GM20000 (cell line): ENCODE data around the gene C2CD3.

ENCODE experiments used
- DNase-seq: peaks from one replicate; pipeline ENCODE4 v3.0.0; 2012; ENCODE audit warnings: low spot score
- TF ChIP-seq, protein P1 (sequence below): IDR thresholded peaks from 2 replicates; pipeline ENCODE4 v1.5.1; 2012; ENCODE audit warnings: mild to moderate bottlenecking, control low read depth; ENCODE audit errors: extremely low read depth, missing control alignments

The C2CD3 gene

DNA sequence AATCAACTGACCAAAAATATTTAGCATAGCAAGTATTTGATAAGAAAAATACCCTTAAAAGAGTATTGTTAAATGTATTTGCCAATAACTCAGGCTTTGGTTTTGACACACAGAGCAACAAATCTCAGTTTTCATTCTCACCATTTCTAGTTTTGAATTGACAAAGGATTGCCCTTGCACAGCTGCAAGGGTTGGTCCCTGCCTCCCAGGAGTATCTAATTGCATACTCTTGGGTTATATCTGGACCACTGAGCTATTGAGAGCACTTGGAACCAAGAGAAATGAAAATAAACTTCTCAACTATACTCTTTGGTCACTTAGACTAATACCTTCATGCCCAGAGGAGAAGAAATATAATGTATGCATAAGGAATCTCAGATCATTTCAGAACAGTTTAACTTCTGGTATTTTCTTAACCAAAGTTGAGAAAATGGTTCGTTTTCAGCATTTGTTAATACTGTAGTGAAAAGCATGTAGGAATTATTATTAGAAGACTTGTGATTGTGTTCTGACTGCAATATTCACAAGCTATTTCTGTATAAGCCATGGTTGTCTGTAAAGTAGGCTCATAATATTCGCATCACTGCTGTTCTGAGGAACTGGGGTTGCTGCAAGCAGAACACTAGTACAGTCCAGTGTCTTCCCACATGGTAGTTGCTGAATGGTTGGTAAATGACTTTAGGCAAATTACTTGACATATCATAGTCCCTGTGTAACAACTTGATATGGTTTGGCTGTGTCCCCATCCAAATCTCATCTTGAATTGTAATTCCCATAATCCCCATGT is 7.9 kb downstream of the C2CD3 start:
- DNase-seq: peak; percentile 30
- TF ChIP-seq, protein P1, sequence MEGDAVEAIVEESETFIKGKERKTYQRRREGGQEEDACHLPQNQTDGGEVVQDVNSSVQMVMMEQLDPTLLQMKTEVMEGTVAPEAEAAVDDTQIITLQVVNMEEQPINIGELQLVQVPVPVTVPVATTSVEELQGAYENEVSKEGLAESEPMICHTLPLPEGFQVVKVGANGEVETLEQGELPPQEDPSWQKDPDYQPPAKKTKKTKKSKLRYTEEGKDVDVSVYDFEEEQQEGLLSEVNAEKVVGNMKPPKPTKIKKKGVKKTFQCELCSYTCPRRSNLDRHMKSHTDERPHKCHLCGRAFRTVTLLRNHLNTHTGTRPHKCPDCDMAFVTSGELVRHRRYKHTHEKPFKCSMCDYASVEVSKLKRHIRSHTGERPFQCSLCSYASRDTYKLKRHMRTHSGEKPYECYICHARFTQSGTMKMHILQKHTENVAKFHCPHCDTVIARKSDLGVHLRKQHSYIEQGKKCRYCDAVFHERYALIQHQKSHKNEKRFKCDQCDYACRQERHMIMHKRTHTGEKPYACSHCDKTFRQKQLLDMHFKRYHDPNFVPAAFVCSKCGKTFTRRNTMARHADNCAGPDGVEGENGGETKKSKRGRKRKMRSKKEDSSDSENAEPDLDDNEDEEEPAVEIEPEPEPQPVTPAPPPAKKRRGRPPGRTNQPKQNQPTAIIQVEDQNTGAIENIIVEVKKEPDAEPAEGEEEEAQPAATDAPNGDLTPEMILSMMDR: no peak

DNA sequence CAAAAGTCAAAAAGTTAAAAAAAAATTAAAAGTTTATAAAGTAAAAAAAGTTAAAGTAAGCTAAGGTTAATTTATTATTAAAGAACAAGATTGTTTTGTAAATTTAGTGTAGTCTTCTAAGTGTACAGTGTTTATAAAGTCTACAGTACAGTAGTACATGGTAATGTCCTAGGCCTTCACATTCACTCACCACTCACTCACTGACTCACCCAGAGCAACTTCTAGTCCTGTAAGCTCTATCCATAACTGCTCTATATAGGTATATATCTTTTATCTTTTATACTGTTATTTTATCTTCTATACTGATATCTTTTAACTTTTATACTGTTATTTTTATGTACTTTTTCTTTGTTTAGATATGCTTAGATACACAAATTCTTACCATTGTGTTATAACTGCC is 11.2 kb downstream of the C2CD3 start:
- TF ChIP-seq, protein P1: no peak
- no peak for DNase-seq

DNA sequence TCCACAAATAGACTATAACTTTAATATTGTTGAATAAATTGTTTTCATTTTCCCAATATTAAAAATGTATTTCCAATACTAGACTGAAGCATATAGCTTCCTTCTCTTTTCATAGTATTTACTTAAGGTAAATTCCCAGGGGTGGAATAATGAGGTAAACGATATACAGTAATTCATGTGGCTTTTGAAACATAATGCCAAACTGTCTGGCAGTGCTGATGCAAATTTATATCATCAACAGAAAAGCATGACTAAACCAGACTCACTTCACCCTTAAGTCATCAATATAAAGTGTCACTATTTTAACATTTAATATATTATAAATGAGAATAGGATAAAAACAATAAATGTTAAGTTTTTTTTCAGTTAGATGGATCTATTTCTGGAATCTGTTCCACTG is 13.6 kb downstream of the C2CD3 start:
- TF ChIP-seq, protein P1: no peak
- DNase-seq: no peak

DNA sequence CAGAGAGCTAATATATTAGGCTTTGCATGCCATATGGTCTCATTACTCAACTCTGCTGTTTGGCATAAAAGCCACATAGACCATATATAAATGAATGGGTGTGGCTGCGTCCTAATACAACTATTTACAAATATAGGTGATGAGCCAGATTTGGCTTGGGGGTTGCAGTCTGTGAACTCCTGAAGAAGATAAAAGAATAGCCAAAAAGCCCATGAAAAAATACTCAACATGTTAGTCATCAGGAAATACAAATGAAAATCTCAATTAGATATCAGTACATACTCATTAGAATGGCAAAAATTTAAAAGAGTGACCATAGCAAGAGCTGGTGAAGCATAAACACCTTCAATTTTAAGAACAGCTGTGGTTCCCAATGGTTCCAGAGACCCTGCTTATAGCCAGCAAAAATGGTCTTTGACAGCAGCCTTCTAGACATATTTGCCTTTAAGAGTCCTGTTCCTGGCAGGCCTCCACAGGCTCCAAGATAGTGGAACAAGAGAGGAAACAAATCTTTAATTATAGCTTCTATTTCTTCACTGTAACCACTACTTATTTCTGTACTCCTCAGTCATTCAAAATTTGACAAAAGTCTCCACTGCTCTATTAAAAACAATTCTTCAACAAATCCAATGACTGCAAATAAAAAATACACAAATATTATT is 16.1 kb downstream of the C2CD3 start:
- DNase-seq: no peak
- TF ChIP-seq, protein P1: no peak

DNA sequence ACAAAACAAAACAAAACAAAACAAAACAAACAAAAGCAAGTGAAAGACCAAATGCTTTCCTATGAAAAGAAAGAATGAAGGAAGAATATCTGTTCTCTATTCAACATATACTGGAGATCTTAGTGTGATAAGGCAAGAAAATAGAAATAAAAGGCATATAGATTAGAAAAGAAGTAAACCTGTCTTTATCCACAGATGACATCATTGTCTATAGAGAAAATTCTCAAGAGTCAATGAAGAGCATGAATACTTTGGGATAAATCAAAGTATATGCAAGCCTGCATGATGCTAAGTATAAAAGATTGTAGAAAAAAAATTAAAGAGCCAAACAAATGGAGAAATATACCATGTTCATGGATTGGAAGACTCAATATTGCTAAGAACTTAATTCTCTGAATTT is 17.6 kb downstream of the C2CD3 start:
- TF ChIP-seq, protein P1: no peak
- no peak for DNase-seq

DNA sequence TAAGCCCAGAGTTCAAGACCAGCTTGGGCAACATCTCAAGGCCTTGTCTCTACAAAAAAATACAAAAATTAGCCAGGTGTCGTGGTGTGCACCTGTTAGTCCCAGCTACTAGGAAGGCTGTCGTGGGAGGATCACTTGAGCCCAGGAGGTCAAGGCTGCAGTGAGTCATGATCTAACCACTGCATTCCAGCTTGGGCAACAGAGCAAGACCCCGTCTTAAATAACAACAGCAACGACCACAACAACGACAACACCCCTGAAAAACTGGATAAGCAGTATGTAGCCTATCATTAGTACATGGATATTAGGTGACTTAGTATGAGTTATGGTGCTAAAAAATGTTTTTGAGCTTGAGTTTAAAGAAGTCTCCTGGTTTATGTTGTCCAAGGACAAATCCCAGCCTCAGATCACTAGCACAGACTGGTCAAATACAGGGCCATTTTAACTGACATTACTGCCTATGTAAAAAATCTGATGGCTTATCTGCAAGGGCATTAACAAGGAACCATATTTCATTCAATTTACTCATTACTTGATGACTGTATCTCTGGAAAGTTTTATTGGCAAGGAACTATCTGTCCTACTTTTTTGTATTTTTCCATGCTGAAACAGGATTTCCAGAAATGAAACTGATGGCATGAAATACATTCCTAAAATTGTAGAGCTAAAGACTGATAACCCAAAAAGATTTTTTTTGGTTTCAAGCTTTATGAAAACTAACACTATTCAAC is 23.4 kb downstream of the C2CD3 start:
- no peak for DNase-seq
- TF ChIP-seq, protein P1: no peak

DNA sequence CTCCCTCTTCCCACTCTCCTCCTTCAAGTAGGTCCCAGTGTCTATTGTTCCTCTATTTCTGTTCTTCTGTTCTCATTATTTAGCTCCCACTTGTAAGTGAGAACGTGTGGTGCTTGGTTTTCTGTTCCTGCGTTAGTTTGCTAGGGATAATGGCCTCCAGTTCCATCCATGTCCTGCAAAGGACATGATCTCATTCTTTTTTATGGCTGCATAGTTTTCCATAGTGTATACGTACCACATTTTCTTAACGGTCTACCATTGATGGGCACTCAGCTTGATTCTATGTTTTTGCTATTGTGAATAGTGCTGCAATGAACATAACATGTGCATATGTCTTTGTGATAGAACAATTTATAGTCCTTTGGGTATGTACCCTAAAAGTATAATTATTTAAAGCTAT is 26.2 kb downstream of the C2CD3 start:
- DNase-seq: no peak

More for the DNA sequence above, 26.2 kb downstream of the C2CD3 start:
- TF ChIP-seq, protein P1: no peak
